HEK293 (cell line): ENCODE measurements around the gene ZMYM4.

Experiments
- CTCF ChIA-PET: fragments of 350-600 bp; formaldehyde crosslinking; extraction: SDS; loops from one replicate; lab custom pipeline; 2021; ENCODE audit warnings: antibody characterized with exemption; lab: Yijun Ruan, JAX
- POLR2A ChIA-PET: fragments of 300-600 bp; formaldehyde crosslinking; extraction: SDS; loops from one replicate; lab custom pipeline; 2020; ENCODE audit warnings: antibody characterized with exemption, inconsistent platforms; lab: Yijun Ruan, JAX
- H3K27ac ChIP-seq: fragments of 200-500 bp; sonication (Bioruptor generic); 2 replicates; pipeline ENCODE4 v1.5.1; 2014; ENCODE audit warnings: low read depth, low read length, control low read depth, inconsistent platforms; ENCODE audit errors: extremely low read depth
- H3K36me3 ChIP-seq, 2 experiments: fragments of 200-500 bp in 1 of 2; sonication (Bioruptor generic) in 1 of 2; 1 replicate in 1 of 2; 2 replicates in 1 of 2; pipeline ENCODE4 v1.5.1; 2014 to 2017; ENCODE audit warnings: inconsistent platforms in 2 of 2, low read length in 2 of 2; ENCODE audit not compliant: control insufficient read depth in 2 of 2, insufficient read depth in 1 of 2
- H3K4me1 ChIP-seq: fragments of 200-500 bp; sonication (Bioruptor generic); 2 replicates; pipeline ENCODE4 v1.5.1; 2014; ENCODE audit warnings: mild to moderate bottlenecking, low read length, inconsistent platforms; ENCODE audit not compliant: control insufficient read depth, insufficient read depth
- H3K4me3 ChIP-seq: 2 replicates; pipeline ENCODE4 v1.5.1; 2011; ENCODE audit warnings: low read depth, mild to moderate bottlenecking, control low read depth, low read length, moderate library complexity
- H3K9me3 ChIP-seq: fragments of 200-500 bp; sonication (Bioruptor generic); 2 replicates; pipeline ENCODE4 v1.5.1; 2014; ENCODE audit warnings: low read depth, low read length, inconsistent platforms; ENCODE audit not compliant: control insufficient read depth, insufficient read depth
- ATF2 ChIP-seq: fragments of 450-650 bp; formaldehyde crosslinking; IDR thresholded peaks from 2 replicates; pipeline ENCODE4 v1.5.1; 2016; ENCODE audit warnings: missing biosample characterization, missing genetic modification characterization, low read depth
- GLI2 ChIP-seq: fragments of 450-650 bp; formaldehyde crosslinking; IDR thresholded peaks from 2 replicates; pipeline ENCODE4; 2017; ENCODE audit warnings: missing biosample characterization, missing genetic modification characterization, low read depth, borderline replicate concordance
- GLIS2 ChIP-seq: fragments of 450-650 bp; formaldehyde crosslinking; IDR thresholded peaks from 2 replicates; pipeline ENCODE4 v1.5.1; 2016; ENCODE audit warnings: missing biosample characterization, missing genetic modification characterization
- KLF7 ChIP-seq: fragments of 450-650 bp; formaldehyde crosslinking; IDR thresholded peaks from 2 replicates; pipeline ENCODE4 v1.5.1; 2016; ENCODE audit warnings: missing biosample characterization, missing genetic modification characterization, borderline replicate concordance
- KLF9 ChIP-seq: fragments of 450-650 bp; formaldehyde crosslinking; IDR thresholded peaks from 2 replicates; pipeline ENCODE4 v1.5.1; 2016; ENCODE audit warnings: missing biosample characterization, missing genetic modification characterization, low read depth
- PRDM1 ChIP-seq: fragments of 450-650 bp; formaldehyde crosslinking; IDR thresholded peaks from 2 replicates; pipeline ENCODE4; 2016; ENCODE audit warnings: missing biosample characterization, missing genetic modification characterization
- REST ChIP-seq: fragments of 450-650 bp; formaldehyde crosslinking; IDR thresholded peaks from 2 replicates; pipeline ENCODE4 v1.5.1; 2016; ENCODE audit warnings: missing biosample characterization, missing genetic modification characterization
- SP7 ChIP-seq: fragments of 450-650 bp; formaldehyde crosslinking; IDR thresholded peaks from 2 replicates; pipeline ENCODE4 v1.5.1; 2016; ENCODE audit warnings: missing biosample characterization, missing genetic modification characterization
- TSHZ1 ChIP-seq: fragments of 450-650 bp; formaldehyde crosslinking; IDR thresholded peaks from 2 replicates; pipeline ENCODE4 v1.5.1; 2016; ENCODE audit warnings: missing biosample characterization, missing genetic modification characterization, borderline replicate concordance
- ZFP3 ChIP-seq: fragments of 450-650 bp; formaldehyde crosslinking; IDR thresholded peaks from 2 replicates; pipeline ENCODE4 v1.5.1; 2016; ENCODE audit warnings: low read depth, missing biosample characterization, missing genetic modification characterization
- ZFP37 ChIP-seq: fragments of 450-650 bp; formaldehyde crosslinking; IDR thresholded peaks from 2 replicates; pipeline ENCODE4 v1.5.1; 2016; ENCODE audit warnings: missing biosample characterization, missing genetic modification characterization
- ZNF10 ChIP-seq: fragments of 450-650 bp; formaldehyde crosslinking; IDR thresholded peaks from 2 replicates; pipeline ENCODE4 v1.5.1; 2017; ENCODE audit warnings: missing biosample characterization, missing genetic modification characterization
- ZNF324 ChIP-seq: fragments of 450-650 bp; formaldehyde crosslinking; IDR thresholded peaks from 2 replicates; pipeline ENCODE4 v1.5.1; 2016; ENCODE audit warnings: missing biosample characterization, missing genetic modification characterization
- ZNF473 ChIP-seq: fragments of 450-650 bp; formaldehyde crosslinking; IDR thresholded peaks from 2 replicates; pipeline ENCODE4 v1.5.1; 2017; ENCODE audit warnings: missing biosample characterization, missing genetic modification characterization
- ZNF513 ChIP-seq: fragments of 450-650 bp; IDR thresholded peaks from 2 replicates; pipeline ENCODE4 v1.5.1; 2018; ENCODE audit warnings: missing biosample characterization, missing genetic modification characterization
- ZNF514 ChIP-seq: fragments of 450-650 bp; formaldehyde crosslinking; IDR thresholded peaks from 2 replicates; pipeline ENCODE4 v1.5.1; 2016; ENCODE audit warnings: missing biosample characterization, missing genetic modification characterization
- ZNF692 ChIP-seq: fragments of 450-650 bp; formaldehyde crosslinking; IDR thresholded peaks from 2 replicates; pipeline ENCODE4 v1.5.1; 2016; ENCODE audit warnings: missing biosample characterization, missing genetic modification characterization
- ZNF747 ChIP-seq: fragments of 450-650 bp; formaldehyde crosslinking; IDR thresholded peaks from 2 replicates; pipeline ENCODE4 v1.5.1; 2016; ENCODE audit warnings: missing biosample characterization, missing genetic modification characterization
- ZNF768 ChIP-seq: fragments of 450-650 bp; formaldehyde crosslinking; IDR thresholded peaks from 2 replicates; pipeline ENCODE4 v1.5.1; 2018; ENCODE audit warnings: missing biosample characterization, mild to moderate bottlenecking, missing genetic modification characterization
- ZNF777 ChIP-seq: fragments of 450-650 bp; formaldehyde crosslinking; IDR thresholded peaks from 2 replicates; pipeline ENCODE4 v1.5.1; 2017; ENCODE audit warnings: missing biosample characterization, missing genetic modification characterization, borderline replicate concordance
- ZNF830 ChIP-seq: fragments of 450-650 bp; IDR thresholded peaks from 2 replicates; pipeline ENCODE4 v1.5.0; 2018; ENCODE audit warnings: missing biosample characterization, missing genetic modification characterization, low read depth, mild to moderate bottlenecking, moderate library complexity
- ZXDB ChIP-seq: fragments of 450-650 bp; formaldehyde crosslinking; IDR thresholded peaks from 2 replicates; pipeline ENCODE4 v1.5.1; 2016; ENCODE audit warnings: missing biosample characterization, missing genetic modification characterization

The ZMYM4 gene

GRCh38 chr1:35426097-35426586, 157.6 kb downstream of the ZMYM4 start:
- Histone ChIP-seq H3K4me1 (no peaks in the 10 kb centered on the region), H3K9me3 (no peaks in the 10 kb centered on the region), H3K27ac (no peak overlapping the region), H3K4me3 (no peak overlapping the region), H3K36me3 (peaks cover 7 to 49% of the 10 kb centered on the region in 2 experiments)
- ChIA-PET CTCF (no interaction called here), POLR2A (no interaction called here)
- TF ChIP-seq KLF9 (tag by site-specific recombination) (no peak), GLIS2 (tag by site-specific recombination) (no peak), ZNF830 (tag by site-specific recombination) (no peak), ZNF514 (no peak), ZNF324 (tag by site-specific recombination) (no peak), SP7 (tag by site-specific recombination) (no peak), GLI2 (tag by site-specific recombination) (no peak), ZNF747 (tag by site-specific recombination) (no peak), ZNF768 (tag by site-specific recombination) (no peak), ZNF692 (tag by site-specific recombination) (no peak)

GRCh38 chr1:35428360-35428759, 159.9 kb downstream of the ZMYM4 start:
- Histone ChIP-seq H3K27ac (no peak overlapping the region), H3K4me3 (no peak overlapping the region), H3K9me3 (no peaks in the 10 kb centered on the region), H3K4me1 (no peaks in the 10 kb centered on the region), H3K36me3 (peaks cover 6 to 56% of the 10 kb centered on the region in 2 experiments; a peak in 2 of 3 replicates)
- ChIA-PET CTCF (no interaction called here), POLR2A (no interaction called here)
- TF ChIP-seq ZFP3 (tag by site-specific recombination) (no peak), KLF7 (tag by site-specific recombination) (no peak), ZNF473 (no peak), REST (tag by site-specific recombination) (no peak), ZNF513 (no peak), ZNF777 (no peak)

- ChIA-PET CTCF (no interaction called here), POLR2A (no interaction called here)
- Histone ChIP-seq H3K9me3 (no peaks in the 10 kb centered on the region), H3K36me3 (peaks cover 3 to 69% of the 10 kb centered on the region in 2 experiments; a peak in 2 of 3 replicates), H3K27ac (no peak overlapping the region), H3K4me3 (no peak overlapping the region), H3K4me1 (no peaks in the 10 kb centered on the region)
- TF ChIP-seq ATF2 (no peak), ZXDB (tag by site-specific recombination) (no peak), ZFP37 (tag by site-specific recombination) (no peak), ZNF10 (no peak), TSHZ1 (tag by site-specific recombination) (no peak), PRDM1 (no peak)
These were observed 162.3 kb downstream of the ZMYM4 start for GRCh38 chr1:35430762-35431161.
